ENCODE data around the gene DNAJA2.

GRCh38 chr16:46937536-46937935, 35.9 kb downstream of the DNAJA2 start:
- no peak for TF ChIP-seq POLR2A (IDR thresholded peaks at IDR 0.05)
- no peak for TF ChIP-seq POLR2AphosphoS5 (IDR thresholded peaks at IDR 0.05)
- TF ChIP-seq CTCF (IDR thresholded peaks at IDR 0.05): no peak
